Panc1 (cell line): ENCODE data around the gene EFCAB7. TPM values are rescaled to one million over a fixed set of nuclear protein-coding genes. Genes with fewer than 3 reads are reported as not detected.
"Not testable (repeated sequence)": the region's sequence is repeated elsewhere in the genome, so short reads cannot be mapped to it uniquely, and the experiment has no call there.

Experiments used
- ATAC-seq: fragments of 200-7000 bp; cut with Tn5 transposase; 2 replicates; pipeline ENCODE4 v1.9.1; 2020; ENCODE audit warnings: mild to moderate bottlenecking, moderate library complexity
- BruUV-seq: library from RNA; stranded (reverse); fragments of 400-500 nt; replicated peaks from 2 replicates; lab custom pipeline; 2021; lab: Mats Ljungman, UMichigan
- CTCF ChIA-PET: fragments of 300-600 bp; sonication (Branson Sonifier 250); formaldehyde crosslinking; loops from one replicate; lab custom pipeline; 2022; ENCODE audit warnings: antibody characterized with exemption; lab: Charles Lee
- POLR2A ChIA-PET: fragments of 300-600 bp; sonication (Branson Sonifier 250); formaldehyde crosslinking; loops from one replicate; lab custom pipeline; 2022; ENCODE audit warnings: antibody characterized with exemption; lab: Charles Lee
- DNase-seq: peaks from one replicate; pipeline ENCODE4 v3.0.0-alpha.2; 2010; ENCODE audit warnings: low read depth, low spot score
- H3K27ac ChIP-seq: 2 replicates; pipeline ENCODE4 v1.5.1; 2011; ENCODE audit warnings: mild to moderate bottlenecking, low read length, inconsistent platforms
- H3K27me3 ChIP-seq: fragments of 200-500 bp; sonication (Bioruptor generic); 2 replicates; pipeline ENCODE4 v1.6.0; 2014; ENCODE audit warnings: low read length, inconsistent platforms; ENCODE audit not compliant: control insufficient read depth, insufficient read depth
- H3K36me3 ChIP-seq: fragments of 200-500 bp; sonication (Bioruptor generic); 2 replicates; pipeline ENCODE4 v1.5.1; 2014; ENCODE audit warnings: inconsistent platforms, mild to moderate bottlenecking, low read length, moderate library complexity; ENCODE audit not compliant: control insufficient read depth, insufficient read depth
- H3K4me1 ChIP-seq: 2 replicates; pipeline ENCODE4 v1.5.1; 2011; ENCODE audit warnings: inconsistent platforms, mild to moderate bottlenecking, low read length, moderate library complexity; ENCODE audit not compliant: control insufficient read depth, insufficient read depth
- H3K4me3 ChIP-seq, 2 experiments: 2 replicates each; pipeline ENCODE4 v1.5.1; 2011 to 2012; ENCODE audit warnings: low read depth in 2 of 2, low read length in 2 of 2, mild to moderate bottlenecking in 2 of 2, inconsistent platforms in 1 of 2, moderate library complexity in 1 of 2
- H3K9me3 ChIP-seq: fragments of 200-500 bp; sonication (Bioruptor generic); 2 replicates; pipeline ENCODE4 v1.5.1; 2014; ENCODE audit warnings: low read depth, mild to moderate bottlenecking, inconsistent platforms, low read length, moderate library complexity; ENCODE audit not compliant: control insufficient read depth, insufficient read depth
- CTCF ChIP-seq: fragments of 450-650 bp; IDR thresholded peaks from 2 replicates; pipeline ENCODE4 v1.5.1; 2017; ENCODE audit warnings: mild to moderate bottlenecking
- POLR2AphosphoS5 ChIP-seq: IDR thresholded peaks from 2 replicates; pipeline ENCODE4 v1.6.1; 2012; ENCODE audit warnings: mild to moderate bottlenecking, low read depth, low read length, moderate library complexity
- REST ChIP-seq, 2 experiments: IDR thresholded peaks; 2 replicates each; pipeline ENCODE4 v1.6.1; 2011 to 2012; ENCODE audit warnings: low read depth in 2 of 2, control low read depth in 1 of 2, low read length in 1 of 2, mild to moderate bottlenecking in 1 of 2, moderate library complexity in 1 of 2; ENCODE audit not compliant: insufficient read depth in 1 of 2
- SIN3A ChIP-seq: IDR thresholded peaks from 2 replicates; pipeline ENCODE4 v1.6.1; 2012; ENCODE audit warnings: low read depth, mild to moderate bottlenecking, low read length, moderate library complexity, borderline replicate concordance; ENCODE audit not compliant: insufficient read depth
- TCF7L2 ChIP-seq: IDR thresholded peaks from 2 replicates; pipeline ENCODE4 v1.6.1; 2011; ENCODE audit warnings: mild to moderate bottlenecking, low read depth, low read length, inconsistent platforms
- in situ Hi-C: cut with HindIII; loops from 2 replicates; pipeline ENCODE4 v1.10.0; 2016; ENCODE audit warnings: low sequenced_read_pairs, low pct_unique_long_range_greater_than_20kb
- intact Hi-C: fragments of 100-400 bp; cut with micrococcal nuclease; formaldehyde crosslinking; loops from one replicate; pipeline ENCODE4 v1.10.0; 2022; ENCODE audit not compliant: unreplicated experiment
- total RNA-seq: library from RNA; stranded (reverse); gene quantifications from one replicate; pipeline ENCODE4 v1.2.1, GENCODE V29; 2021; ENCODE audit not compliant: unreplicated experiment

Gene EFCAB7
- total RNA-seq, 1 experiment from 2014 or later: 6.6 TPM

GRCh38 chr1:63569068-63569467 is 45.7 kb downstream of the EFCAB7 start:
- in situ Hi-C loops (no loop called here), intact Hi-C loops (no loop called here)
- H3K9me3 ChIP-seq: no peaks in the 10 kb centered on the region
- ATAC-seq (no peak), DNase-seq (no peak)
- POLR2A ChIA-PET: no interaction called here
- no TSS peak for BruUV-seq
- no peak overlapping the region for H3K4me3 ChIP-seq
- CTCF ChIA-PET: no interaction called here
- no peaks in the 10 kb centered on the region for H3K27me3 ChIP-seq
- TF ChIP-seq CTCF (no peak), SIN3A (no peak), REST (IDR thresholded peaks at IDR 0.05; ENCODE audit: insufficient read depth in 1 of 2, low read depth in 2 of 2, low read length in 1 of 2) (no peak), TCF7L2 (no peak), POLR2AphosphoS5 (no peak)
- no peaks in the 10 kb centered on the region for H3K4me1 ChIP-seq
- H3K27ac ChIP-seq: no peak overlapping the region
- H3K36me3 ChIP-seq: no peaks in the 10 kb centered on the region

GRCh38 chr1:63569640-63570316 is 46.5 kb downstream of the EFCAB7 start:
- intact Hi-C loops (no loop called here), in situ Hi-C loops (no loop called here)
- ChIA-PET POLR2A (no interaction called here), CTCF (no interaction called here)
- ATAC-seq (no peak), DNase-seq (no peak)
- H3K9me3 ChIP-seq: no peaks in the 10 kb centered on the region
- no peak overlapping the region for H3K27ac ChIP-seq
- no peaks in the 10 kb centered on the region for H3K27me3 ChIP-seq
- no peaks in the 10 kb centered on the region for H3K36me3 ChIP-seq
- BruUV-seq: no TSS peak
- no peaks in the 10 kb centered on the region for H3K4me1 ChIP-seq
- H3K4me3 ChIP-seq: no peak overlapping the region
- no peak for TF ChIP-seq SIN3A
- TF ChIP-seq POLR2AphosphoS5: no peak
- no peak for TF ChIP-seq REST (IDR thresholded peaks at IDR 0.05; ENCODE audit: insufficient read depth in 1 of 2, low read depth in 2 of 2, low read length in 1 of 2)
- no peak for TF ChIP-seq CTCF

GRCh38 chr1:63572686-63573085 is 49.4 kb downstream of the EFCAB7 start:
- H3K9me3 ChIP-seq, CTCF ChIA-PET, H3K36me3 ChIP-seq, H3K27ac ChIP-seq, H3K4me1 ChIP-seq, POLR2A ChIA-PET, BruUV-seq, in situ Hi-C loops, H3K27me3 ChIP-seq, H3K4me3 ChIP-seq, intact Hi-C loops, DNase-seq, ATAC-seq: not testable (repeated sequence)
